Measurements from ENCODE around the gene AK8.

The AK8 gene

GRCh38 chr9:132873403-132873802 lies 4.7 kb downstream of the AK8 start:
- H3K27me3 ChIP-seq (ENCODE audit: low read length), result no peaks in the 10 kb centered on the region; the same call in 1 of the 2 replicates
- TF ChIP-seq, protein P1, sequence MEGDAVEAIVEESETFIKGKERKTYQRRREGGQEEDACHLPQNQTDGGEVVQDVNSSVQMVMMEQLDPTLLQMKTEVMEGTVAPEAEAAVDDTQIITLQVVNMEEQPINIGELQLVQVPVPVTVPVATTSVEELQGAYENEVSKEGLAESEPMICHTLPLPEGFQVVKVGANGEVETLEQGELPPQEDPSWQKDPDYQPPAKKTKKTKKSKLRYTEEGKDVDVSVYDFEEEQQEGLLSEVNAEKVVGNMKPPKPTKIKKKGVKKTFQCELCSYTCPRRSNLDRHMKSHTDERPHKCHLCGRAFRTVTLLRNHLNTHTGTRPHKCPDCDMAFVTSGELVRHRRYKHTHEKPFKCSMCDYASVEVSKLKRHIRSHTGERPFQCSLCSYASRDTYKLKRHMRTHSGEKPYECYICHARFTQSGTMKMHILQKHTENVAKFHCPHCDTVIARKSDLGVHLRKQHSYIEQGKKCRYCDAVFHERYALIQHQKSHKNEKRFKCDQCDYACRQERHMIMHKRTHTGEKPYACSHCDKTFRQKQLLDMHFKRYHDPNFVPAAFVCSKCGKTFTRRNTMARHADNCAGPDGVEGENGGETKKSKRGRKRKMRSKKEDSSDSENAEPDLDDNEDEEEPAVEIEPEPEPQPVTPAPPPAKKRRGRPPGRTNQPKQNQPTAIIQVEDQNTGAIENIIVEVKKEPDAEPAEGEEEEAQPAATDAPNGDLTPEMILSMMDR (IDR thresholded peaks at IDR 0.05; ENCODE audit: insufficient read depth, low read length, poor library complexity, severe bottlenecking), result no peak
- no peak for TF ChIP-seq EZH2phosphoT487 (conservative IDR thresholded peaks at IDR 0.05; ENCODE audit: low read length)
- H3K79me2 ChIP-seq (ENCODE audit: insufficient read depth, low read length), result no peaks in the 10 kb centered on the region
- H3K9me2 ChIP-seq (replicated peaks; ENCODE audit: insufficient read depth, low read length), result no peaks in the 10 kb centered on the region
- H2AFZ ChIP-seq (ENCODE audit: low read depth, low read length, severe bottlenecking), result no peak overlapping the region
- H3K4me3 ChIP-seq (ENCODE audit: insufficient read depth, low read length, poor library complexity, severe bottlenecking), result no peak overlapping the region
- H3K27ac ChIP-seq (ENCODE audit: low read depth, low read length), result no peak overlapping the region
- H4K20me1 ChIP-seq (ENCODE audit: low read depth, low read length), result no peaks in the 10 kb centered on the region
- no peaks in the 10 kb centered on the region for H3K9me3 ChIP-seq (ENCODE audit: insufficient read depth, low read length)
- no peak overlapping the region for H3K9ac ChIP-seq (ENCODE audit: low read length)
- H3K36me3 ChIP-seq (ENCODE audit: low read length), result no peaks in the 10 kb centered on the region
- H3F3A ChIP-seq (ENCODE audit: insufficient read depth), result no peaks in the 10 kb centered on the region
- no peak overlapping the region for H3K4me2 ChIP-seq (ENCODE audit: low read depth, low read length, poor library complexity, severe bottlenecking)

DNA sequence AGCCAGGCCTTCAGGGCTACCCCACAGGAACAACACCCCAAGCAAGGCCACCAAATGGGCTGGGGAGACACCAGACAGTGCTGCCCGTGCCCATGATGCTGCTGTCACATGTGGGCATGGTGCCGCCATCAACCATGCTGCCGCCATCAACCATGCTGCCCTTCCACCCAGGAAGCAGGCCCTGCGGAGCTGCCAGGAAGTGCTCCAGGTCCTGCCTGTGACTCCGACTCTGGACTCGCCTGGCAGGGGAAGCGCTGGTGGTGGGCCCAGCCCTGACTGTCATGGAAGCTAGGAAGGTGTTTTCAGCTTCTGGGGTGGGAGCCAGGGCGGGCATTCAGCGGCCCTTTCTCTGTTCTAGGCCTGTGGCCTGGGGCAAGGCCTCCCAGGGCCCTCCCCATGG lies 8.8 kb downstream of the AK8 start:
- no peak for TF ChIP-seq EZH2phosphoT487 (conservative IDR thresholded peaks at IDR 0.05; ENCODE audit: low read length)
- TF ChIP-seq, protein P1 (IDR thresholded peaks at IDR 0.05; ENCODE audit: insufficient read depth, low read length, poor library complexity, severe bottlenecking), result no peak
- Histone ChIP-seq H3K9me2 (replicated peaks; ENCODE audit: insufficient read depth, low read length) (no peaks in the 10 kb centered on the region), H3K9me3 (ENCODE audit: insufficient read depth, low read length) (no peaks in the 10 kb centered on the region), H3K4me3 (ENCODE audit: insufficient read depth, low read length, poor library complexity, severe bottlenecking) (no peak overlapping the region), H3K27me3 (ENCODE audit: low read length) (no peaks in the 10 kb centered on the region), H3K4me2 (ENCODE audit: low read depth, low read length, poor library complexity, severe bottlenecking) (no peak overlapping the region), H3K36me3 (ENCODE audit: low read length) (no peaks in the 10 kb centered on the region), H2AFZ (ENCODE audit: low read depth, low read length, severe bottlenecking) (no peak overlapping the region), H3K9ac (ENCODE audit: low read length) (no peak overlapping the region), H4K20me1 (ENCODE audit: low read depth, low read length) (no peaks in the 10 kb centered on the region), H3K79me2 (ENCODE audit: insufficient read depth, low read length) (no peaks in the 10 kb centered on the region), H3K27ac (ENCODE audit: low read depth, low read length) (no peak overlapping the region), H3F3A (ENCODE audit: insufficient read depth) (no peaks in the 10 kb centered on the region)

GRCh38 chr9:132866898-132867297 lies 11.2 kb downstream of the AK8 start:
- no peak overlapping the region for H3K27ac ChIP-seq (ENCODE audit: low read depth, low read length)

More at GRCh38 chr9:132866898-132867297, 11.2 kb downstream of the AK8 start:
- H3K9me3 ChIP-seq (ENCODE audit: insufficient read depth, low read length), result no peaks in the 10 kb centered on the region
- H3F3A ChIP-seq (ENCODE audit: insufficient read depth), result no peaks in the 10 kb centered on the region
- H3K79me2 ChIP-seq (ENCODE audit: insufficient read depth, low read length), result no peaks in the 10 kb centered on the region
- H3K4me3 ChIP-seq (ENCODE audit: insufficient read depth, low read length, poor library complexity, severe bottlenecking), result no peak overlapping the region
- H3K27me3 ChIP-seq (ENCODE audit: low read length), result no peaks in the 10 kb centered on the region
- H3K9ac ChIP-seq (ENCODE audit: low read length), result no peak overlapping the region
- no peak overlapping the region for H3K4me2 ChIP-seq (ENCODE audit: low read depth, low read length, poor library complexity, severe bottlenecking)
- no peaks in the 10 kb centered on the region for H3K36me3 ChIP-seq (ENCODE audit: low read length)
- no peaks in the 10 kb centered on the region for H4K20me1 ChIP-seq (ENCODE audit: low read depth, low read length)
- no peak overlapping the region for H2AFZ ChIP-seq (ENCODE audit: low read depth, low read length, severe bottlenecking)
- no peaks in the 10 kb centered on the region for H3K9me2 ChIP-seq (replicated peaks; ENCODE audit: insufficient read depth, low read length)
- TF ChIP-seq, protein P1 (IDR thresholded peaks at IDR 0.05; ENCODE audit: insufficient read depth, low read length, poor library complexity, severe bottlenecking), result no peak
- no peak for TF ChIP-seq EZH2phosphoT487 (conservative IDR thresholded peaks at IDR 0.05; ENCODE audit: low read length)
